ENCODE measurements around the gene UBAC1. TPM values are rescaled to one million over a fixed set of nuclear protein-coding genes. Genes with fewer than 3 reads are reported as not detected.

Gene UBAC1
- total RNA-seq, 1 donor from 2014 or later: 36.1 TPM

- Histone ChIP-seq H3K36me3 (ENCODE audit: control insufficient read depth, insufficient read depth, low read length) (peaks cover 11% of the 10 kb centered on the region), H3K4me3 (ENCODE audit: low read depth, low read length) (no peak overlapping the region), H3K27me3 (ENCODE audit: control insufficient read depth, insufficient read depth, low read length) (no peaks in the 10 kb centered on the region)
- no peak for TF ChIP-seq CTCF (IDR thresholded peaks at IDR 0.05; ENCODE audit: insufficient read depth, low read length, severe bottlenecking)
- FAIRE-seq (no peak), DNase-seq (ENCODE audit: low read depth) (peak; percentile 59)
Measured at GRCh38 chr9:136007934-136008692, 46.9 kb upstream of the UBAC1 start.

DNA sequence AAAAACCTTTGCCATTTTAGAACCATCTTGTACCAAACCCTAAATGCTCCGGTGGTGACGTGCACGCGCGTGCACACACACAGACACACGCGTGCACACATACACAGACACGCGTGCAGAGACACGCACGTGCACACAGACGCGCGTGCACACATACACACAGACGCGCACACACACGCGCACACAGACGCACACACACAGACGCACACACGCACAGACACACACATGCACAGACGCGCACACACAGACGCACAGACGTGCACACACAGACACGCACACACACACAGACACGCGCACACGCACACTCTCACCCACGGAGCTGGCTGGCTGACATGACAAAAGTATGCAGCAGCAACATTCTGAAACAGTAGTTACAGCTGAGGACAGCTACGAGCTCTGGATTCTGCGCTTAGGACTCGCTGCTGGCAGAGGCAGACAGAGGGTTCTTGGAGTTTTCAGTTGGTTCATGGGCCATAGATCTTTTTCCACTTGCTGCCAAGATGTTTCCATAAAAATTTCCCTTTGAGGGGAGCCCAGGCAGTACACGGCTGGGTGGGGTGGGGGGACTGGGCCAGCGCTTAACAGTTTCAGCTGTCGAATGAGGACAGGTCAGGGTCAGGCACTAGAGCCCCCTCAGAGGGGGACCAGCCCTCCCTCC lies 46.2 kb upstream of the UBAC1 start:
- no peak for TF ChIP-seq CTCF (IDR thresholded peaks at IDR 0.05; ENCODE audit: insufficient read depth, low read length, severe bottlenecking)
- Histone ChIP-seq H3K4me3 (ENCODE audit: low read depth, low read length) (no peak overlapping the region), H3K27me3 (ENCODE audit: control insufficient read depth, insufficient read depth, low read length) (no peaks in the 10 kb centered on the region), H3K36me3 (ENCODE audit: control insufficient read depth, insufficient read depth, low read length) (peaks cover 11% of the 10 kb centered on the region)
- no peak for FAIRE-seq
- DNase-seq (ENCODE audit: low read depth): no peak

DNA sequence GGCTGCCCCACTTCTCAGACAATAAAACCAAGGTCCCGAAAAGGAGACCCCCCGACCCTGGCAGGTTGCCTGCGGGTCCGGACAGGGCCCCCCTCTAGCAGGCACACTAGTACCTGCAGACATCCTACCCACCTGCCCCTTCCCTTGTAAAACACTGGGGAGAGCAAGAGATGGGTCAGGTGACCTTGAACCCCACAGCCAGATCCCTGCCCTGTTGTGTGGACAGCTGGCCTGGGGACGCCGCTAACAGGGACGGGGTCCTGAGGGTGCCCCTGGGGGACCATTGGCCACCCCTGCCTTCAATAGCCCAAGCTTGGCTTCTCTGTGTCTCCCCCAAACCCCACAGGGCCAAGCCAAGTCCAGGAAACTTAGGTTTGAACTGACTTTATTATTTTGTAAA lies 45.0 kb upstream of the UBAC1 start:
- H3K4me3 ChIP-seq (ENCODE audit: low read depth, low read length): no peak overlapping the region
- FAIRE-seq: no peak
- H3K36me3 ChIP-seq (ENCODE audit: control insufficient read depth, insufficient read depth, low read length): peaks cover 7% of the 10 kb centered on the region

DNA sequence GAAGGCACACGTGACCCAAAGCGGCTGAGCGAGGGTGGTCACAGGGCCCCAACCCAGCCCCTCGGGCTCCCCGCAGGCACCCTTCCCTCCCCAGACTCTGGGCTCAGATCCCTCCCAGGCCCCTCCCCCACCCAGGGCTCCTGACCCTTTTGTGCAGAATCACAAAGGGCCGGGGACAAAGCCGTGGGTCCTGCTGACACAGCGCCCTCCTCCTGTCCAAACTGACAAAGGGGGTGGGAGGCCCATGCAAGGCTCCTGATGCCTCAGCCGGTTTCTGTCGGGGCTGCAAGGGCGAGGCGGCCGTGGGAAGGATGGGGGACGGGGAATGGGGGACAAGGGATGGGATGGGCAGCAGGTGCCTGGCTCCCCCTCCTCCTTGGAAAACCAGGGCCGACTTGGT lies 43.5 kb upstream of the UBAC1 start:
- Histone ChIP-seq H3K27me3 (ENCODE audit: control insufficient read depth, insufficient read depth, low read length) (no peaks in the 10 kb centered on the region), H3K36me3 (ENCODE audit: control insufficient read depth, insufficient read depth, low read length) (peaks cover 7% of the 10 kb centered on the region), H3K4me3 (ENCODE audit: low read depth, low read length) (no peak overlapping the region)
- DNase-seq (ENCODE audit: low read depth): no peak
- no peak for TF ChIP-seq CTCF (IDR thresholded peaks at IDR 0.05; ENCODE audit: insufficient read depth, low read length, severe bottlenecking)
- no peak for FAIRE-seq

More for the DNA sequence above, 45.0 kb upstream of the UBAC1 start:
- no peaks in the 10 kb centered on the region for H3K27me3 ChIP-seq (ENCODE audit: control insufficient read depth, insufficient read depth, low read length)
- DNase-seq (ENCODE audit: low read depth): no peak
- no peak for TF ChIP-seq CTCF (IDR thresholded peaks at IDR 0.05; ENCODE audit: insufficient read depth, low read length, severe bottlenecking)

GRCh38 chr9:136004219-136004618 lies 43.0 kb upstream of the UBAC1 start:
- H3K4me3 ChIP-seq (ENCODE audit: low read depth, low read length): no peak overlapping the region
- H3K27me3 ChIP-seq (ENCODE audit: control insufficient read depth, insufficient read depth, low read length): no peaks in the 10 kb centered on the region
- DNase-seq (ENCODE audit: low read depth) (no peak), FAIRE-seq (no peak)
- no peak for TF ChIP-seq CTCF (IDR thresholded peaks at IDR 0.05; ENCODE audit: insufficient read depth, low read length, severe bottlenecking)
- peaks cover 5% of the 10 kb centered on the region for H3K36me3 ChIP-seq (ENCODE audit: control insufficient read depth, insufficient read depth, low read length)
